ENCODE results near the gene MAB21L2. TPM values are rescaled to one million over a fixed set of nuclear protein-coding genes. Genes with fewer than 3 reads are reported as not detected.

Gene MAB21L2
- total RNA-seq, 1 donor from 2014 or later, result not detected

DNA sequence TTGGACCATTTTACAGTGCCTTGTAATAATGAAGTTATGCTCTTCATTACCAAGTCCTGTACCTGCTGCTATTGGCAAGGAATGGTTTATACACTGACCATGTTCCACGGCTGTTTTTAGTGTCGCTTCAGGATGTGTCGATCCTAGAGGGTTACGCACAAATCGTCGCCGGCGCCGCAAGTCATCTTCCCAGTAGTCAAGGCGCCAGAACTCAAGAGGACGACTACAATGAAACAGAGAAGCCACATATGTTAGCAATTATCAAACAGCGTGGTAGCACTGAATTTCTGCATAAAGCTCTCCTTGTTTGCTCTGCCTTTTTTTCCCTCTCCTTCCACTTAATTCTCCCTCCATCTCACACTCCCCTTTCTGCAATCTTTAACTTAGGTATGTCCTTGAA lies 17.0 kb downstream of the MAB21L2 start:
- TF ChIP-seq, protein P1, sequence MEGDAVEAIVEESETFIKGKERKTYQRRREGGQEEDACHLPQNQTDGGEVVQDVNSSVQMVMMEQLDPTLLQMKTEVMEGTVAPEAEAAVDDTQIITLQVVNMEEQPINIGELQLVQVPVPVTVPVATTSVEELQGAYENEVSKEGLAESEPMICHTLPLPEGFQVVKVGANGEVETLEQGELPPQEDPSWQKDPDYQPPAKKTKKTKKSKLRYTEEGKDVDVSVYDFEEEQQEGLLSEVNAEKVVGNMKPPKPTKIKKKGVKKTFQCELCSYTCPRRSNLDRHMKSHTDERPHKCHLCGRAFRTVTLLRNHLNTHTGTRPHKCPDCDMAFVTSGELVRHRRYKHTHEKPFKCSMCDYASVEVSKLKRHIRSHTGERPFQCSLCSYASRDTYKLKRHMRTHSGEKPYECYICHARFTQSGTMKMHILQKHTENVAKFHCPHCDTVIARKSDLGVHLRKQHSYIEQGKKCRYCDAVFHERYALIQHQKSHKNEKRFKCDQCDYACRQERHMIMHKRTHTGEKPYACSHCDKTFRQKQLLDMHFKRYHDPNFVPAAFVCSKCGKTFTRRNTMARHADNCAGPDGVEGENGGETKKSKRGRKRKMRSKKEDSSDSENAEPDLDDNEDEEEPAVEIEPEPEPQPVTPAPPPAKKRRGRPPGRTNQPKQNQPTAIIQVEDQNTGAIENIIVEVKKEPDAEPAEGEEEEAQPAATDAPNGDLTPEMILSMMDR (IDR thresholded peaks at IDR 0.05), result no peak
- no peaks in the 10 kb centered on the region for H3K9me3 ChIP-seq
- H3K4me3 ChIP-seq, result no peak overlapping the region
- no peaks in the 10 kb centered on the region for H3K27me3 ChIP-seq (ENCODE audit: low read depth)
- no peak overlapping the region for H3K27ac ChIP-seq
- DNase-seq, result no peak
- peaks cover 14% of the 10 kb centered on the region for H3K36me3 ChIP-seq
- intact Hi-C loops (cut with DNase I), result no loop called here
- H3K4me1 ChIP-seq, result no peaks in the 10 kb centered on the region
- no peak for ATAC-seq

DNA sequence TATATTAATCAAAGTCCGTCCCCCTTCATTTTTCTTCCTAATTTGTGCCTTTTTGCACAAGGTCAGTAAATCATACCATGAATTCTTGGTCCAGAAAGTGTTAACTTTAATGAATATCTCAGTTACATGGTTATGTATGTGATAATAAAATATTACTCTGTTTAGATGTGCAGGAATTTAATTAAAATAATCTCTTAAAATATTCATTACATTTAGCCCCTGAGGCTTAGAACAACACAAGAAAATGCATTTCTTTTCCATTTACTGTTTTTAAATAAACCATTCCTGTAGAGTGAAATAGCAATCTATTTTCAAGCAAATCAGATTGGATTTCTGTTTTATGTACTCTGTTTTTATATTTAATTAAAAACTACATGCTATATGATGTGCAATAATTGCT lies 17.6 kb downstream of the MAB21L2 start:
- H3K4me1 ChIP-seq, result no peaks in the 10 kb centered on the region
- DNase-seq (no peak), ATAC-seq (no peak)
- H3K27me3 ChIP-seq (ENCODE audit: low read depth), result no peaks in the 10 kb centered on the region
- no peaks in the 10 kb centered on the region for H3K9me3 ChIP-seq
- peaks cover 14% of the 10 kb centered on the region for H3K36me3 ChIP-seq
- H3K4me3 ChIP-seq, result no peak overlapping the region
- intact Hi-C loops (cut with DNase I), result no loop called here
- no peak overlapping the region for H3K27ac ChIP-seq
- TF ChIP-seq, protein P1 (IDR thresholded peaks at IDR 0.05), result no peak

DNA sequence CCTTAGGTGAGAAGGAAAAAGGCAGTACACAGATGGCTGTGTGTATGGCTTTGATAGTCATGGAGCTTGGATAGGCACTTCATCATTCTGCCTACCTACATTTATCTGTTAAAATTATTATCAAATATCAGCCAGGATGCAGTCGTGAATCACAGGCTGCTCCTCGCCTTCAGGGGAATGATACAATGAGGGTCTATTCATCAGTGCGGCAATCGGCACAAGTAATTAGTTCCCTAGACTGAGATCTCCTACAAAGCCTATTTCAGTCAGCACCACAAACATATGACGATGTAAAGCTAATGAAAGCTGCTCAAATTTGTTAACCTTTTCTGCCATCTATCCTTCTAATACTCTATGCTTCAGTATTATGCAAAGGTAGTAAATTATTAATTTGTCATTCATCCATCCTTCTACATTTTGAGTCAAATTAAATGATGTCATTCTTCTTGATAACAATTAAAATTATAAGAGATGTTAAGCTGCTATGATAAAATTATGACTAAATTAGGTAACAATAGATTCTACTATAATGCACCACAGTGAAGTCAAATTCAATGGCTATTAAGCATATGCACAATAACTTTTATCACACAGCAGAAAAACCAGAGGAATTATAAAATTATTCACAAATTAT lies 19.0 kb downstream of the MAB21L2 start:
- no peak for ATAC-seq
- DNase-seq, result no peak
- H3K9me3 ChIP-seq, result no peaks in the 10 kb centered on the region
- no peak overlapping the region for H3K4me3 ChIP-seq
- intact Hi-C loops (cut with DNase I), result no loop called here
- H3K36me3 ChIP-seq, result peaks cover 14% of the 10 kb centered on the region
- no peak overlapping the region for H3K27ac ChIP-seq
- TF ChIP-seq, protein P1 (IDR thresholded peaks at IDR 0.05), result no peak
- no peaks in the 10 kb centered on the region for H3K27me3 ChIP-seq (ENCODE audit: low read depth)
- no peaks in the 10 kb centered on the region for H3K4me1 ChIP-seq

DNA sequence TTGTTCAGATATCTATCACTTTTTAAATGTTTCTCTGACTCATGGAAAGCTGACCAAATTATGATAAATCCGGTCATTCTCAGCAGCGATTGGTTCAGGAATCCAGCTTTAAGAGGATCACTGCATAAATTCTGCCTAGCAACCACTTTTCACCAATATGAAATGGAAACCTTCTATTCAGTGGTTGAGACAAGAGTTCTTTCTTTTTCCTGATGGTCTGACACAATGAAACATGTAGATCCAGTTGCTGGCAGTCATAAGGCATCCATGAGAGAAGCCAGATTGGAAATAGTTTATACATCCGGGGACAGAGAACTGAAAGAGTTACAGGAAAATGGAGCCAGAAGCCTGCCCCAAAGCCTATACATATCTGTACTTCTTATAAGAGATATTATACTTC lies 27.2 kb downstream of the MAB21L2 start:
- no peak overlapping the region for H3K27ac ChIP-seq
- H3K36me3 ChIP-seq, result no peaks in the 10 kb centered on the region
- ATAC-seq (no peak), DNase-seq (no peak)
- H3K27me3 ChIP-seq (ENCODE audit: low read depth), result no peaks in the 10 kb centered on the region
- no peaks in the 10 kb centered on the region for H3K9me3 ChIP-seq
- H3K4me3 ChIP-seq, result no peak overlapping the region
- intact Hi-C loops (cut with DNase I), result no loop called here
- TF ChIP-seq, protein P1 (IDR thresholded peaks at IDR 0.05), result no peak
- H3K4me1 ChIP-seq, result no peaks in the 10 kb centered on the region

DNA sequence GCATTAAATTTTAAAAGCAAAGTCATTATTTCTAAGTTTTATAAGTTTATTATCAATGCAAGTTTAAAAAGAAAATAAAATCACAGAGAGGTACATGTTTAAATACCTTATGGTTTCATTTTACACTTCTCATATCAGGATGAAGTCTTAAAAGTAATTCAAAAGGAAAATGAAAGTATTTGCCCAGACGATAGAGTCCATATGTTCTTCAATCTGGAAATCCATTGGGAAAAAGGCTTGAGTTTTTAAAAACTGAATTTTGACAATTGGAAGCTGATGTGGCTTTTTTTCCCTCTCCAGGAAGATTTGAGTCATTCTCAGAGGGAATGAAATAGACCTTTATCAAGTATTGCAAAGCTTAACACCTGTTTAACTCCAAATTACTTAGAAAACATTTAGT lies 37.1 kb downstream of the MAB21L2 start:
- intact Hi-C loops (cut with DNase I), result no loop called here
- no peak for ATAC-seq
- Histone ChIP-seq H3K4me3 (no peak overlapping the region), H3K36me3 (no peaks in the 10 kb centered on the region), H3K27me3 (ENCODE audit: low read depth) (no peaks in the 10 kb centered on the region), H3K4me1 (no peaks in the 10 kb centered on the region), H3K9me3 (no peaks in the 10 kb centered on the region), H3K27ac (no peak overlapping the region)
- no peak for DNase-seq
- TF ChIP-seq, protein P1 (IDR thresholded peaks at IDR 0.05), result no peak
